Thyroid gland (tissue), 4 donors: ENCODE data around the gene INAVA.

Source experiments
- POLR2A ChIP-seq, 2 donors: fragments of 450-650 bp; IDR thresholded peaks; one replicate each; pipeline ENCODE4 v1.6.1; 2017; ENCODE audit warnings: antibody characterized with exemption in 2 of 2, mild to moderate bottlenecking in 2 of 2, moderate library complexity in 1 of 2
- TF ChIP-seq, protein P1 (sequence below), 6 experiments: fragments of 200-600 bp in 3 of 6; fragments of 450-650 bp in 3 of 6; sonication (generic) in 3 of 6; IDR thresholded peaks; one replicate each; pipeline ENCODE4 v1.5.1; 2016 to 2019; ENCODE audit warnings: antibody characterized with exemption in 6 of 6, mild to moderate bottlenecking in 2 of 6, inconsistent platforms in 1 of 6, moderate library complexity in 1 of 6

DNA sequence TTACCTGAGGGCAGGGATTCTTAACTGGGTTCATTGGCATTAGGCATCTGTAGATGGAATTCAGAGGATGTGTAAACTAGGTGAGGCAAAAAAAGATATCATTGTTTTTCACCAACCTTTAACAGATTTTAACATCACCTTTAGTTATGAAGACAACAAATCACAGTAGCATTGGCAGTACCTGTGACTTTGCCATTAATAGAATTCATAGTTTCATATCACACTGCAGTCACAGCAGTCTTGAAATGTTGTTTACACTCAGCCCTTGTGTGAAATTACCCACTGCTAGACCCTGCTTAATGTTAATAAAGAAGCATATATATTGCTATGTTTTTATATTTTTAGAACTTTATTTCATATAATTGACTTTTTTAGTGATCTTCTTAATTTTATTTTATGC lies 1.7 kb upstream of the INAVA start:
- no peak for TF ChIP-seq POLR2A (IDR thresholded peaks at IDR 0.05)
- TF ChIP-seq, protein P1, sequence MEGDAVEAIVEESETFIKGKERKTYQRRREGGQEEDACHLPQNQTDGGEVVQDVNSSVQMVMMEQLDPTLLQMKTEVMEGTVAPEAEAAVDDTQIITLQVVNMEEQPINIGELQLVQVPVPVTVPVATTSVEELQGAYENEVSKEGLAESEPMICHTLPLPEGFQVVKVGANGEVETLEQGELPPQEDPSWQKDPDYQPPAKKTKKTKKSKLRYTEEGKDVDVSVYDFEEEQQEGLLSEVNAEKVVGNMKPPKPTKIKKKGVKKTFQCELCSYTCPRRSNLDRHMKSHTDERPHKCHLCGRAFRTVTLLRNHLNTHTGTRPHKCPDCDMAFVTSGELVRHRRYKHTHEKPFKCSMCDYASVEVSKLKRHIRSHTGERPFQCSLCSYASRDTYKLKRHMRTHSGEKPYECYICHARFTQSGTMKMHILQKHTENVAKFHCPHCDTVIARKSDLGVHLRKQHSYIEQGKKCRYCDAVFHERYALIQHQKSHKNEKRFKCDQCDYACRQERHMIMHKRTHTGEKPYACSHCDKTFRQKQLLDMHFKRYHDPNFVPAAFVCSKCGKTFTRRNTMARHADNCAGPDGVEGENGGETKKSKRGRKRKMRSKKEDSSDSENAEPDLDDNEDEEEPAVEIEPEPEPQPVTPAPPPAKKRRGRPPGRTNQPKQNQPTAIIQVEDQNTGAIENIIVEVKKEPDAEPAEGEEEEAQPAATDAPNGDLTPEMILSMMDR (IDR thresholded peaks at IDR 0.05): no peak
